Activated CD4-positive, alpha-beta T cell treated with anti-CD3 and anti-CD28 coated beads, Interleukin-2, amount 50 U/mL, for 24 hours (primary cell): Measurements from ENCODE around the gene APAF1.
"Not testable (repeated sequence)": the region's sequence is repeated elsewhere in the genome, so short reads cannot be mapped to it uniquely, and the experiment has no call there.

Source experiments
- DNase-seq, 2 donors: peaks; one replicate each; pipeline ENCODE4 v3.0.0-alpha.2; 2020; ENCODE audit warnings: low read depth in 1 of 2, low spot score in 1 of 2

APAF1 gene

DNA sequence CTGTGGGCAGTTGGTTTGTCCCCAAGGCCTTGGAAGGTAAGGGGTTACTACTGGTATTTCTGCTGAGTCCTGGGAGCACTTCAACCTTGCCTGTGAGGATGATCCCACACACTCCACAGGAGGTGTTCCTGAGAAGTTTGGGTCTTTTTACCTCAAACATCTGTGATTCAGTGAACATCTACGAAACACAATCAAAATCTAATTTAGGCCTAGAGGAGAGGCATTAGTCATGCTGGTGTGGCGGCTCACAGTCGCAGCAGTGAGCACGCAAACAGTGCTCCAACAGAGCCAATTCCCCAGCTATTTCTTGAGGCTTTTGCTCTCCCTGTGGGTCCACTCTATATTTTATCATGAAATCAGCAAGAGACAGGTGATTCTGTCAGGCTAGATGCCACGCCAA is 107.6 kb downstream of the APAF1 start:
- no peak for DNase-seq

GRCh38 chr12:98754095-98754494 is 109.0 kb downstream of the APAF1 start:
- no peak for DNase-seq

GRCh38 chr12:98755855-98756254 is 110.8 kb downstream of the APAF1 start:
- DNase-seq = not testable (repeated sequence)

DNA sequence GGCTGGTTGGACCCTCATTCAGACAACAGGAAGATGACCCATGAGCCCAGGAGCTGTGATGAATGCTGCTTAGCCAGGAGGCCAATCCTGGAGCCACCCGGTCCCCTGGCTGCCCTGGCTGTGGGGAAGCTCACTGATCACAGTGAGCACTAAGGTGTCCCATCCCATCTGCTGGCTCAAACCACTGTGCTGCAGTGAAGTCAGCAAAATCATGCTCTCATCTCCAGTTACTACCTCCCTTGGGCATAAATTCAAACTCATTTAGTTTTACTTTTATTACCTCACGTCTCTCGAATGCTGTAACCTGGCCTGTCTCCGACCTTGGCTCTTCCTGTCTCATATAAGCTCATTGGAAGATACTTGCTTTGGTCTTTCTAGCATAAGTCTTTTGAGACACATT is 112.4 kb downstream of the APAF1 start:
- DNase-seq = no peak

GRCh38 chr12:98758331-98758730 is 113.2 kb downstream of the APAF1 start:
- no peak for DNase-seq

GRCh38 chr12:98763656-98764055 is 118.6 kb downstream of the APAF1 start:
- DNase-seq = no peak

DNA sequence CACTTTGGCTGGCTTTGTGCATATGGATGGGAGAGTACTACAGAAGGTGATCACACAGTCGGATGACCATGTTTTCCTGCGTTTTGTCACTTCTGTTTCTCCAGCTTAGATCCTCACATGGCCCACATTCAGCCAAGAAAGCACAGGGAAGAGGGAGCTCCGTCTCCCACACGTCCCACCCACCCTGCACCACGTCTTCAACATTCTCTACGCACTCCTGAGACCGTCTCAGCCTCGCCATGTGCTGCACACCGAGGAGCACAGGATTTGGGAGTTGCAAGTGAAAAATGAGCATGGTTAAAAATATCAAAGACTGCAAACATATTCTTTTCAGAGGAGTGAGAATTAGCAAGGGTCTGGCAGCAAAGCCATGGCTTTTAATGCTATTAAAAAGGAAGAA is 122.2 kb downstream of the APAF1 start:
- DNase-seq = no peak

DNA sequence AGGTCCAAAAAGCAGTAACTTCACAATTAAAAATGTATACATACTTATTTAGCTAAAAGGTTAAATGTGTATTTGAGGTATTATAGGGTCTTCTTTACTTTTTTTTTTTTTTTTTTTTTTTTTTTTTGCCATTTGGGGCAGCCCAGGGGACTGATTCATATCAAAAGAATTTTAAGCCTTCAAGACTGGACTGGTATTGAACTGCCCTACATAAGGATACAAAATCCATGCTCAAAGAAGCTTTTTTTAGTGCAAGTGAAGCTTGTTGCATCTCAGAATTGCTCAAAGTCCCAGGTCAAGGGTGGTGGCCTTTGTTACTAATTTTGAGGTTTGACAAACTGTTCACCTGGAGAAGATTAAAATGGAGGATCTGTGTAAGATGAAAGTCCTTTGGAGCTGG is 124.0 kb downstream of the APAF1 start:
- no peak for DNase-seq

DNA sequence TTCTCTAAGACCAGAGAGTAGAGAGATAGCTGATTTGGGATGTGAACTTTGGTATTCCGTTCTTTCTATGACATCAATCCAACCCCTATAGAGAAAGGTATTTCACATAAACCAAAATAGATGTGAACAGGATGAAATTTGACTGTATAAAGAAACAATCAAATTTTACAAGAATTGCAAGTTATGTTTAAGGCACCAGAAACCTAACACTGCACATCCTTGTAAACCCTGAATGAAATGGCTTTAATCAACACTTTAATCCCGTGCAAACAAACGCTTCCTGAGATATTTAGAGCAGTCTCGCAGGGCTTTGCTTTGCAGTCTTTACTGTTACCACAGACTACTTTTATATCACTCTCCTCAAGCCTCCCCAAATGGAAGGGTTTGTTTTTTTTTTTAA is 125.1 kb downstream of the APAF1 start:
- no peak for DNase-seq

- DNase-seq = no peak
Observed at GRCh38 chr12:98771811-98772752, 127.0 kb downstream of the APAF1 start.

- no peak for DNase-seq
Observed at GRCh38 chr12:98772818-98773217, 127.7 kb downstream of the APAF1 start.

GRCh38 chr12:98780261-98780660 is 135.2 kb downstream of the APAF1 start:
- DNase-seq = no peak

GRCh38 chr12:98783420-98783819 is 138.3 kb downstream of the APAF1 start:
- no peak for DNase-seq
